ENCODE data around the gene PDF.

Gene PDF

DNA sequence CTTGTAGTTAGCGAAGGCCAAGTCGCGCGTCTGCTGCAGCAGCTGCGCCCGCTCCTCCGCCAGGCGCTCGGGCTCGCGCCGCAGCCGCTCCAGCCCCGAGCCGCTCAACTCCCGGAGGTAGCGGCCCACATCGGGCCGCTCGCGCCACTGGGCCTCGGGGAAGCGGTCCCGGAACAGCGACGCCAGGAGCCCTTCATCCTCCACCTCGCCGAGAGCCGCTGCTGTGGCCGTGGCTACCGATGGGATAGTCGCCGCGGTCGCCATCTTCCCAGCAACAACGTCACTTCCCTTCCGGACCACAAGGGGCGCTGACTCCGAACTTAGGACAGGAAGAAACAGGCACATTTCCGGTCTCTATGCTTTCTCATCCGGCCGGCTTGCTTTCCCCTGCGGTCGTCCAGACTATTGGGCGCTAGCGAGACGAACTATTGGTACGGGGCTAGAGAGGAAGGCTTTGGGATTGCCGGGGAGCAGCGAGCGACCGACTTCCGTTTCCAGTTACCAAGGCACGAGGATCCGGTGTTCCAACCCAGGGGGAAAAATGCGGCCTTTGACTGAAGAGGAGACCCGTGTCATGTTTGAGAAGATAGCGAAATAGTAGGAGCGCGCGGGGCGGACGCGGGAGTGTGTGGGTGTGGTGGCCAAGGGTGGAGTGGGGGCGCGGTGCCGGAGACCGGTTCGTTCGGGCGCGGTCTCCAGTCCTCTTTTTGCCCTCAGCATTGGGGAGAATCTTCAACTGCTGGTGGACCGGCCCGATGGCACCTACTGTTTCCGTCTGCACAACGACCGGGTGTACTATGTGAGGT lies 9.1 kb upstream of the PDF start, which contains the start of the genes COG8 and NIP7:
Gene COG8 (minus strand): TSS at position 276 of the 806 bp plus-strand sequence. CDS start 12 bp downstream, at position 264.
Gene NIP7 (plus strand): TSS at position 484 of the 806 bp plus-strand sequence. CDS start 58 bp downstream, at position 542.
- peak; percentile 97 to 99 (median 98) for DNase-seq

DNA sequence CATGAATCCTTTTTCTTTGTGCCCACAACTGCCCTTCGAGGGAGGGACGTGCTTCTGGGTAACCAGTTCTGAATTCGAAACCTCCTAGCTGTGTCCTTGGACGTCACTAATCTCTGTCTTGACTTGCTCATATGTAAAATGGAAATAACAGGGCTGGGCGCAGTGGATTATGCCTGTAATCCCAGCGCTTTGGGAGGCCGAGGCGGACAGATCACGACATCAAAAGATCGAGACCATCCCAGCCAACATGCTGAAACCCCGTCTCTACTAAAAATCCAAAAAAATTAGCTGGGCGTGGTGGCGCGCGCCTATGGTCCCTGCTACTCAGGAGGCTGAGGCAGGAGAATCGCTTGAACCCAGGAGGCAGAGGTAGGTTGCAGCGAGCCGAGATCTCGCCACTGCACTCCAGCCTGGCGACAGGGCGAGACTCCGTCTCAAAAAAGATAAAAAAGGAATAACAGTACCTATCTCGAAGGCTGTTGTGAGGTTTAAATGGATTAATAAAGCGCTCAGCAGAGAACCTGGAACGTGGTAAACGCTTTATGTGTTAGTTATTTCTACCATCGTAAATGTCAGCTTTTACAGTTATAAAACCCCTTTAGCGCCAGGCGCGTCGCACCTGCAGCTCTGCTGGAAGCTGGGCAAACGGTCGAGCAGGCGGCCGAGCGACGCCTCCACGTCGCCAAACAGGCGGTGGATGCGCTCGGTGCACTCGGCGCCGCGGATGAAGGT lies 8.3 kb upstream of the PDF start:
- DNase-seq: no peak

DNA sequence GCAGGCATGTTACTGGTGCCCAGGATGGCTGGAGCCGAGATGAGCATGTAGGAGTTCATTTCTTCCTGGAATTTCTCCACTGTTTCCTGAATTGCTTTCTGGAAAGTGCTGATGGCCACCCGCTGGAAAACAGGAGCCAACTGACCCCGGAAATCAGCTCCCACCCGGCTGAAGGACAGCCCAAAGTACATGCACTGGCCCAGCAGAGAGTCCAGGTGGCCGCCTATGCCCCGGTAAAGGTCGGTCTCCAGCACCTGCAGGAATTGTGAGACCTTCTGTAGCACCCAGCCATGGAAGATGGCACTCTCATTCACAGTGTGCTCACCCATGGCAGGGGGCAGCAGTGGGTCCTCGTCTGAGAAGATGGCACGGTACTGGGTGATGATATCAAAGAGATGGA lies 4.3 kb upstream of the PDF start:
- no peak for DNase-seq

DNA sequence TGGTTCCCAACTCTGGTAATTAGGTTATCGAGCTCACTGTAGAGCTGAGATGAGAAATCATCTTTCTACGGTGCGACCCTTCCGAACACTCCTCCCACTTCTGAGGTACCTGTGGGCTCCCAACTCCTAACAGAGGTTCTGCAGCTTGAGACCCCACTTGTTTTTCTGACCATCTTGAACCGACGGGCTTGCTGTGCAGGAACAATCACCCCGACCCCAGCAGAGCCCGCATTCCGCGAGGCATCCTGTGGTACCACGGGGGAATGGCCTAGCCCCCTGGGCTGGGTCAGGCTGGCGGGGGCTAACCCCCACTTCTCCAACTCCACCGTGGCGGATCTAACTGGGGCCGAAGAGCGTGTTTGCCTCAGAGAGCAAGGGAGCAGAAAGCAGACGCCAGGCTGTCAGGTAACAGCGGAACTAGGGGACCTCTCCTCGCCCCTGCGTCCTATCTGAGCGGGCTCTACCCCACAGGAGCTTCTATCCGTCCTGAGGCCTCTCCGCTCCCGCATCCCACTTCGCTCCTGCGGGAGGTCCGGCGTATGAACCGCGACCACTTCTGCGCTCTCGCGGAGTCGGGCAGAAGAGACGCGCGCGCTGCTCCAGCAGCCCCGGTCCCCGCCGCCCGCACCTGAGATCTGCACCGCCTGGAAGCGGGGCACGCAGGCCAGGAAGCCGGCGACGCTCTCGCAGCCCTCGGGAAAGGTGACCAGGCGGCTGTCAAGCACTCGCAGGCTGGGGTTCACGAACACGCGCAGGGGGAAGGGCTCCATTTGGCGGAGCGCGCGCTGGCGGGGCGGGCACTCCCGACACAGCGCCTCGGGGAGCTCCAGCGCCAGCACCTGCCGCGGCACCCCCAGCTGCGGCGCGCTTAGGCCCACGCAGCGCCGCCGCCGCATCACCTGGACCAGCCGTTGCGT lies 761 bp downstream of the PDF start:
- DNase-seq: peak in 2 of 4 experiments; percentile 12 to 54

DNA sequence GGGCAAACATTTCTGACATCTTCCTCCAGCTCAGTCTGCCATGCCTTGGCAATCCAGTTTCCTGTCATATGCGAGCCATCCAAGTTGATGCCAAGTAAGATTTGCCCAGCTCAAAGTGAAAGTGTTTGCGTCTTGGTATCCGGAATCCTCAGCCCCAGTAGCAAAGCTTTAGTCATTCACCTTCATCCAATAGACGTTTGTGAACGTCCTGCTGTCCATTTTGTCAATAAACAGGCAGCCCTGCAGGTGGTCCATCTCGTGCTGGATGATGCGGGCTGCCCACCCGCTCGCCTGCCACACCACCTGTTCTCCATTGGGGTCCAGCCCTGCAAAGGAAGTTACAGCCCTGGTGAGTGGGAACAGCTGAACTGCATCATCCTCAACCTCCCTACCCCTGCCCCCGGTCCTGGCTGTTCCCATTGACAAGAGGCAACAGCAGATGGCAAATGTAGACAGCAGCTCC lies 1.5 kb downstream of the PDF start:
- no peak for DNase-seq

DNA sequence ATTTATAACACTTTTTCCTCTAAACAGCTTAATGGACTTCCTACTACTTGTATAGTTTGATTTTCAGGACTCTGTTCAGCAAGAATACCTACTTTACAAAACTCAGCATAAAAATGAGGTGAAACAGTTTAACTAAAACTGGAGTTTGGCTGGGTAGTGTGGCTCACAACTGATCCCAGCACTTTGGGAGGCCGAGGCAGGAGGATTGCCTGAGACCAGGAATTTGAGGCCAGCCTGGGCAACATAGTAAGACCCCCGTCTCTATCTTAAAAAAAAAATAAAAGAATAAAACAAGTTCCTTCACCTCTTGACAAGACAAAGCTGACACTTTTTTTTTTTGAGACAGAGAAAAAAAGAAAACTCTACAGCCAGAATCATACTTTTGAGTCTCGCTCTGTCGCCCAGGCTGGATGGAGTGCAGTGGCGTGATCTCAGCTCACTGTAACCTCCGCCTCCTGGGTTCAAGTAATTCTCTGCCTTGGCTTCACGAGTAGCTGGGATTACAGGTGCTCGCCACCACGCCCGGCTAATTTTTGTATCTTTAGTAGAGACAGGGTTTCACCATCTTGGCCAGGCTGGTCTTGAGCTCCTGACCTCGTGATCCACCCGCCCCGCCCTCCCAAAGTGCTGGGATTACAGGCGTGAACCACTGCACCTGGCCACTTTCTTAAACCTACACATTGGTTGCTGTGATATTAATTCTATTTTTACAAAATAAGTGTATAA lies 2.6 kb downstream of the PDF start:
- no peak for DNase-seq

DNA sequence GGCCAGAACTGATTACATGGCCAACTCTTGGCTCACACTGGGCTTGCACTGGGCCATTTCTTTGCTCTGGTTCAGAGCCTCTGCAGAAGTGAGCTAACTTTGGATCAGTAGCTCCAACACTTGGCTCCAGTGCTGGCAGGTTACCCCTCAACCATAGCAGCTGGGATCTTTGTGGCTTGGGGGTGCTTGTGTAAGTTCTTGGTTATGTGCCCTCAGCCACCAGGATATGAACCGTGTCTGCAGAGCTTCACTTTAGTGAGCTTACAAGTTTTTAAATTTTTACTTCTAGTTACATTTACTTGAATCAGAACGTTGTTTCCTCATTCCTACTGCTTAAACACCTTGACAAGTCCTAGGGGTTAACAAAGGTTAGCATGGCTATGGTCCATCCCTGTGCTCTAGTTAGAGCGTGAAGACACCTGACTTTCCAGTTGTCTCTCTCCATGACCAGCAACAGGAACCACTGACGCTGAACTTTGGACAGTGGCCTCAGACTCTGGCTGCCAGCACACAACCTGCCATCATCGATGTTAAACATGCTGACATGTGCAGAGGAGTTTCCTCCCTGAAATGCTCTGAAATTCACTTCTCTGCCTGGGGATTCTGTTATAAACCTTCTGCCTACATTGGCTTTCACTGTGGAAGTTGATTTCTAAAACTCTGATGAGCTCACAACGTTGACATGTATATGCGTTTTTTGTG lies 4.1 kb downstream of the PDF start:
- no peak for DNase-seq

DNA sequence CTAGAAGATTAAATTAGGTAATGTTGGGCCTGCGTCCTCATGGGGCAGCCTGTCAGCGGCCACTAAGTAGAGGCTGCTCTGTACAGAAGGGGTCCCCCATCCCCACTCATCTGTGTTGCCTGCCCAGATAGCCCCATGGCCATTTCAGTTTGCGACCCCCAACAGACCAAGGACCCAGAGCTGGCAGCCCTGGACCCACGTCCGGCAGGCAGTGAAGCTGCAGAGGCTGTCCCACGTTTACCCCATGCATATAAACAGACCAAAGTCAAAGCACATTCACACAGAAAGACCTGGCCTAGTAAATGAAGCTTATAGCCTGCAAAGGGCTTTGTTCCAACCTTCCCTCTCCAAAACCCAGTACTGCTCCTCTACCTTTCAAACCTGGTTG lies 4.6 kb downstream of the PDF start:
- no peak for DNase-seq

DNA sequence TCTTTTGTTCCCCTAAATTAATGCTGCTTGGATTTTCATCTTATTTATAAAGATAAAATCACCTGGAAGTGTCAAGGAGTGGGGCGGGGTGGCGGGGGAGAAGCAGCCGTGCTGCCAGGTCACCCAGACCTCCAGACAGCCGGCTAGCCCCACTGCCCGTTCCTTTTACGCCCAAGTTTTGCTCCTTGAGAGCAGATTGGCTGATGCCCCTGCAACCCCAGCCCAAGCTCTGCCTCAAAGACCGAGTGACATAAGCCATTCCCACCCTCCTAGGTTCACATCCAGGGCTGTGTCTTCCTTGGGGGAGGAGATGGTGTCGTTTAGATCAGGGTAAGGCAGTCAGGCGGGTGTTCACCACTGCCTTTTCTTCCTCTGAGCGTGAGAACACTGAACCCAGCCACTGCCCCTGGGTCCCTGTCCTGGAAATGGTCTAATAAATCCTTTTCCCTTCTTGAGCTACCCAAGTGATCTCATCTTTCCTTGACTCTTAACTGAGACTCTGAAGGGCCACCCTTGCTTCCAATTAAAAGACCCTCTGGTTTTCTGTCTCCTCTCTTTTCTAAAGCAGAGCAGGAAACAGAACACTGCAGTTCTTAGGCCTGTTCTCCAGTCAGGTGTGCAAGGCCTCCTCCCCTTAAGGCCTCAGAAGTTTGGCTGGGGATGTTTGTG lies 5.7 kb downstream of the PDF start:
- DNase-seq: no peak

DNA sequence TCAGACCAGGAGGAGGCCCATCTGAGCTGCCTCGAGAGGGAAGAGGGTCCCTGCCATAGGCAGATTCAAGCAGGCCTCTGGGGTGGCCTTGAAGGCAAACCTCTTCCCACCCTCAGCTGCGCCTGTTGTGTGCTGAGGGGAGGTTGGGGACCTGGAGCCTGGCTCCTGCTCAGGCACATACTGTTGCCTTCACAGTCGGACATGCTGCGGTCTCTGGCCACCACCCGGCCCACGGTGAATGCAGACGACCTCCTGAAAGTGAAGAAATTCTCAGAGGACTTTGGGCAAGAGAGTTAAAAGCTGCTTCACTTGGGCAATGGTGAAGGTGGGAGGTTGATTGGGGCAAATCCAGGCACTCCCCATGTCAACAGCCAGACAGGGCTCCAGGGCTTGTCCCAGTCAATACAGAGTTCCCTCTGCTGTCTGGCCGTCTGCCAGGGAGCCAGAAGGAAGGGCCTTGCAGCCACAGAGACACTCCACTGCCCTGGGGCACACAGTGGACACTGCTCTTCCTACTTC lies 6.3 kb downstream of the PDF start:
- peak; percentile 78 to 90 (median 88) for DNase-seq

DNA sequence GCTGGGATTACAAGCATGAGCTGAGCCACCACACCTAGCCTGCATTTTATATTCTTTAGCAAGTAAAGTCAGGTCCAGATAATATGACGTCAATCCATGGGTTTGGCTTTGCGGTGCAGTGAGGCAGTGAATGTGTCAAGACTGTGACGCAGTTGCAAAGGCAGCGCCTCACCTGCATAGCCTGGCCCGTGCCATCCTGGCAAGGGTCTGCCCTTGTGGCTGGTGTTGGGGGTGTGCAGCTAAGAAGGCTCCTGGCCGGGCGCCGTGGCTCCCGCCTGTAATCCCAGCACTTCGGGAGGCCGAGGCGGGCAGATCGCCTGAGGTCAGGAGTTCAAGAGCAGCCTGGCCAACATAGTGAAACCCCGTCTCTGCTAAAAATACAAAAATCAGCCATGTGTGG lies 7.0 kb downstream of the PDF start:
- DNase-seq: no peak

DNA sequence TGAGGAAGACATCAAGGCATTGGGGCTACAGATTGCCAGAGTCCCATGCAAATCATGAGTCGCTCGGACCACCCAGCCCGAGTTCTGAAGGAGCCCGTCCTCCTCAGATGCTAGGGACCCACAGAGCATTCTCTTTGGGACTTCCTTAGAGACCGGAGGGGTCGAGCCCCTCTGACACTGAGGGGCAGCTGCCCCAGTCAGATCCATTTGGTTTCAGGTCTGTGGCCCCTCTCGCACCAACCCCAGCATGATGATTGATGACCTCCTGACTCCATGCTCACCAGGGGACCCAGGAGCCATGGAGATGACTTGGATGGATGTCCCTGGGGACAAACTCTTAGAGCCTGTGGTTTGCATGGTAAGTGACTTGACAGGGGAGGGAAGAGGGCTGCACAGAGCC lies 8.0 kb downstream of the PDF start:
- no peak for DNase-seq

DNA sequence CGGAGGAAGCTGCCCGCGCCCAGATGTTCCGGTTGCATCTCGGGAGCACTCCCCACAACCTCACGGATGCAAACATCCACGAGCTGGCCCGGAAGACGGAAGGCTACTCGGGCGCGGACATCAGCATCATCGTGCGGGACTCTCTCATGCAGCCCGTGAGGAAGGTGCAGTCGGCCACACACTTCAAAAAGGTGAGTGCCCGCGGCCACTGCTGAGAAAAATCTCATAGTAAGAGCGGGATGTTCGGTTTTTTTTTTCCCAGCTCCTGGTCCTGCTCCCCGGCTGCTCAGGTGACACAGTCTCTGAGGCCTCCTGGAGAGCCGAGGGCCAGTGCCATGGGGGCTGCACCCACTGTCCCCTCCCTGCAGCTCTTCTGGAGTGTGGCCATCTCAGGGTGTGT lies 9.3 kb downstream of the PDF start:
- DNase-seq: no peak

DNA sequence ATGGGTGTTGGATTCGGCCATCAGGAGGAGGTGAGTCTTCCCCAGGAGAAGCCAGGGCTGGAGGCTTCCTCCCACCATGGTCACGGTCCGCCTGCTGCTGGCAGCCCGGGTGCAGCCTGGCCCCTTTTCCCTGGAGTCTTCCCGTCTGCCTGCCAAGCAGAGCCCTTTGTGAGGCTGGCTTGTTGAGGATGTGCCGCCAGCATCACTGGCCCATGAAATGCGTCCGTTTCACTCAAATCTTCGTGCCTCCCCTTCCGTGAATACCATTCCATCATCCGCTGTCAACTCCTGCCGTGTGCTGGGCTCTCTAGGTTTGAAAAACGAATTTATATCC lies 9.7 kb downstream of the PDF start:
- DNase-seq: no peak

DNA sequence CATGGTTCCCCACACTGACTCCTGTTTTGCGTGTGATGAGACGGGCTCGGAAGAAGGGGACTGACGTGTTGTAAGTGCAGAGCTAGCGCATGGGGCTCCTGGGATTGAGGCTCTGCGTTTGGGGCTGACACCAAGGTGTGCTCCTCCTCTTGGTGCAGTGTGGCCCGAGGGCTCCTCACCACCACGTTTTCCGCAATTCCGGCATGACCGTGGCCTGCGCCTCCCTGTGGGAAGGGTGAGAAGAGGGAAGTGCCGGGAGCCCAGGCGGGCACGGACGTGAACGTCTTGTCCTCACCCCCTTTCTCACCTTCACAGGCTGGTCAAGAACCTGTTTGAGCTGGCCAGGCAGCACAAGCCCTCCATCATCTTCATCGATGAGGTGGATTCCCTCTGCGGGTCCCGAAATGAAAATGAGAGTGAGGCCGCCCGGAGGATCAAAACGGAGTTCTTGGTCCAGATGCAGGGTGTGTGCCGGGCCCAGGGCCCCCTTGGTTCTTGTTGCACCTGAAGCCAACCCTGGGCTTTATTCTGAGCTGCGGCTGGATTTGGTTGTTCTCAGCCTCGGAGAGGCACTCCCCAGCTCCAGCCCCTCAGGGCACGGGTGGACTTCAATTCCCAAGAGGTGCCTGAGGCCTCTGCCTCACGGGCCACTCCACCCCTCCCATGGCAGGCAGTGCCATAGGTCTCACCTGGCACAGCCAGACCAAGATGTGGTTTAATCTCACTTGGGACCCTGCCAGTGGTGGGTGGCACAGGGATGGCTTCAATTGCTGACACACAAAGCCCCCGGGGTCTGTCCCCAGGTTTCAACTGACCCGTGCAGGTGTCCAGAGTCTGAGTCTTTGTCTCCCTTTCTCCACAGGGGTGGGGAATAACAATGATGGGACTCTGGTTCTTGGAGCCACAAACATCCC lies 10.3 kb downstream of the PDF start:
- DNase-seq: no peak

DNA sequence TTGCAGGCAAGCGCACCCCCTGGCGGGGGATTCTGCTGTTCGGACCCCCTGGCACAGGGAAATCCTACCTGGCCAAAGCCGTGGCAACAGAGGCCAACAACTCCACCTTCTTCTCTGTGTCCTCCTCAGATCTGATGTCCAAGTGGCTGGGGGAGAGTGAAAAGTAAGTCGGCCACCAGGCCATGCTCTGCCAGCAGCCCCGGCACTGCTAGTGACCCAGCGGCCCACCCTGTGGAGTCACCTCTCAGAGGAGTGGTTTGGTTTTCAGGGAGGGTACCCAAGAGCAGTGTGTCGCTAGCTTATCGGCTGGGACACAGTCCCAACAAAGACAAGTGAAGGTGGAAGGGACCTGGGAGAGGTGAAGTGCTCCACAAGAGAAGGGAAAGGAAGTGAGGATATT lies 11.0 kb downstream of the PDF start:
- DNase-seq: no peak

DNA sequence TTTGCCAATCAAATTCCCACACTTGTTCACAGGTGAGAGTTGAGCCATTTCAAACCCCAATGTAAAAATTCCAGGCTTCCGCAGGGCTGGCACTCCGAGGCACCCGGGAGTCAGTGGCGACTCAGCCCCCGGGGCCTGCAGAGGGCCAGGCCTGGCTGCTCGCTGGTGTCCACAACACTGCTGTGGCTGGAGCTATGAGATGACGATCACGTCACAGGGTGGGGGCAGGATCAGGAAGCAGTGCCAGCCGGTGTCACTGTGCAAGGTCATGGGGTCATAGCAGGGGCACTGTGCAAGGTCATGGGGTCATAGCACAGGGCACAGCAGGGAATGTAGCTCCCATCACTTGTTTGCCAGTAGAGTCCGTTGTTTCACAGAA lies 11.5 kb downstream of the PDF start:
- no peak for DNase-seq

DNA sequence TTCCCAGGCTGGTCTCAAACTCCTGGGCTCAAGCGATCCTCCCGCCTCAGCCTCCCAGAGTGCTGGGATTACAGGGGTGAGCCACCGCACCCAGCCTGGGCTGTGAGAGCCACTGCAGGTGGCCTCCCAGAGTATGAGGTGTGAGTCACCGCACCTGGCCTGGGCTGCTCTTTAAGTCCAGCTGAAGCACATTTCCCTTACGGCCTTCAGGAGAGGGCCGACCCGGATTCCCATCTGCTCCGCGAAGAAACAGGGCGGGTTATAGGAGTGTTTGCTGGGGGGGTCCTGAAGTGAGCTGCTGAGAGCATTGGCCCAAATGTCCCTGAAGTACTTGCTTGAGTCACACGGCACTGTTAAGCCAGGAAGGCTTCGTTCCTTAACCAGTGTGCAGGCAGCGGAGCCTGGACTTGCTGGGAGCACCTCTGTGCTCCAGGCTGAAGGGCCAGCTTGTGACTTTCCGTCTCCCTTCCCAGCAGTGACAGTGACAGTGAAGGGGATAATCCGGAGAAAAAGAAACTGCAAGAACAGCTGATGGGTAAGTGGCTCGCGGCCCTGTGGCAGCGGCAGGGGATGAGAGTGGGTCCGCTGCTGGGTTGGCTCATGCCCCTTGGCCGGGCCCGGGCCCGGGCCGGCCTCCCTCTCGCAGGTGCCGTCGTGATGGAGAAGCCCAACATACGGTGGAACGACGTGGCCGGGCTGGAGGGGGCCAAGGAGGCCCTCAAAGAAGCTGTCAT lies 12.0 kb downstream of the PDF start:
- DNase-seq: no peak

DNA sequence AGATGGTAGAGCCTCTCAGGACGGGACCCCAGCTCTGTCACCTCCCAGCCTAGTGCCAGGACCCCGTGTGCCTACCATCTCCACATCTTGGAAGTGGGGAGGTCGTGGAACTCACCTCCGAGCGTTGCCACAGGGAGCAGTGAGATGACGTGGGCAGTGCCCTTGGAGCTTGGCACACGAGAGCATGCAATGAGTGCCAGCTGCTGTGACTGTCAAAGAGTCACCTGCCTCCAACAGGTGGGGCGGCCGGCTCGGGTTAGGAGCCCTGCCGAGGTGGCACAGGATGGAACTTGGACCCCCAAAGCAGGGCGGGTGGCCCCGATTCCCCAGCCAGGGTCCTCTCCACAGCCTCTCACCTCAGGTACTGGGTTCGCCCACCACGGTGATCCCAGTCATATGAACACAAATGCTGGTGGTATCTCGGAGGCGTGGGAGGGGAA lies 13.8 kb downstream of the PDF start:
- DNase-seq: no peak

Measured in suppressor macrophage (primary cell).